ENCODE results near the gene CARMIL3. TPM values are rescaled to one million over a fixed set of nuclear protein-coding genes. Genes with fewer than 3 reads are reported as not detected.
A peak's percentile ranks its signal among the peaks of the same experiment; 100 is the strongest.

Gene CARMIL3
- total RNA-seq, 1 donor from 2014 or later = 108 TPM

DNA sequence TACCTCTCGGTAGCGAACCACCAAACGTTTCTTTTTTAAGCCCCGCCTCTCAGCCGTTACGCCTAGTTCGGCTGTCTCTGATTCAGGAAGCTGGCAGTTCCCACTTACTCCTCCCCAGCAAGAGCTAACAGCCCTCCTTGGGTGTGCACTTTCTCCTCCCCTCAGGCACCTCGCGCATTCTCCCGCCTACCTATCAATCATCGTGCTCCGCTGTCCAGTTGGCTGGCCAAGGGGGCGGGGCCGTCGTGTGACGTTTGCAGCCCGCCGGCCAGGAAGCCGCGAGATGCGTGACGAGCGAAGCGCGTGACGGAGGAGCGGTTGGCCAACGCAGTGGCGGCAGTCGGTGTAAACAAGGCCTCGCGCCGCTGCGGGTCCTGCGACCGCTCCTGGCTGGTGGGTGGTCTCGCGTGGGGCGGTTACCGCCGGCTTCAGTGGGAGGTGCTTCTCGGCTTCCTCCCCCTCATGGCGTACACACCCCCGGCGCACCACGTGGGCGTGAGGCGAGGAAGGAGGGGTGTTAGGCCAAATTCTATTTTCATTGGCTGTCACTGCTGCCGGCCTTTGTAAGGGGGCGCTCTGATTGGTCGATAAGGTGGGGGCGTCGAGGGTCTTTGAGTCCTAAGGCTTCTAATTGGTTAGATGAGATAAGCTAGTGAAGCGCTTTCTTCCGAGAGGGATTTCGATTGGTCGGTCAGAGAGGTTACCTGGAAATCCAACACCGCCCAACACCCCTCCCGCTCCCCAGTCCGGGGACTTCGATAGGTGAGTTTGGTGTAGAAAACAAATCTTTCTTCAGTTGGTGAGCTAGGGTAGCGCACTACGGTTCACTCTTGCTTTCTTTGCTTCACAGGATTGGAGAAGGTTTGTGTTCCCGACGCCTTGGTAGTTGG is 63.0 kb downstream of the CARMIL3 start, which contains the start of the genes DCAF11 and NRL:
Gene DCAF11 (plus strand): TSS at position 246 of the 890 bp plus-strand sequence. CDS start 818 bp downstream, outside the sequence.
Gene NRL (minus strand): TSS at position 418 of the 890 bp plus-strand sequence. CDS start 32,101 bp downstream, outside the sequence.
- Mint-ChIP-seq H3K27ac (ENCODE audit: unreplicated experiment) (peak within 1 kb of the TSS; percentile 98), H3K4me3 (ENCODE audit: unreplicated experiment) (peak within 1 kb of the TSS; percentile 97), H3K4me1 (ENCODE audit: low read depth, unreplicated experiment) (peaks cover 10% of the 10 kb centered on the region), H3K9me3 (ENCODE audit: unreplicated experiment) (peaks cover 11% of the 10 kb centered on the region), H3K27me3 (ENCODE audit: unreplicated experiment) (peaks cover 6% of the 10 kb centered on the region), H3K36me3 (ENCODE audit: unreplicated experiment) (peaks cover 5% of the 10 kb centered on the region)
- DNase-seq = peak; percentile 99
- no peak for TF ChIP-seq CTCF (IDR thresholded peaks at IDR 0.05; ENCODE audit: partially characterized antibody, unreplicated experiment)

- Mint-ChIP-seq H3K27ac (ENCODE audit: unreplicated experiment) (peak overlapping the region; percentile 98), H3K36me3 (ENCODE audit: unreplicated experiment) (peaks cover 5% of the 10 kb centered on the region), H3K4me1 (ENCODE audit: low read depth, unreplicated experiment) (peaks cover 10% of the 10 kb centered on the region), H3K4me3 (ENCODE audit: unreplicated experiment) (peak overlapping the region; percentile 97), H3K27me3 (ENCODE audit: unreplicated experiment) (peaks cover 6% of the 10 kb centered on the region), H3K9me3 (ENCODE audit: unreplicated experiment) (peaks cover 11% of the 10 kb centered on the region)
- no peak for TF ChIP-seq CTCF (IDR thresholded peaks at IDR 0.05; ENCODE audit: partially characterized antibody, unreplicated experiment)
- DNase-seq = no peak
Measured at GRCh38 chr14:24115422-24116127, 63.8 kb downstream of the CARMIL3 start.

DNA sequence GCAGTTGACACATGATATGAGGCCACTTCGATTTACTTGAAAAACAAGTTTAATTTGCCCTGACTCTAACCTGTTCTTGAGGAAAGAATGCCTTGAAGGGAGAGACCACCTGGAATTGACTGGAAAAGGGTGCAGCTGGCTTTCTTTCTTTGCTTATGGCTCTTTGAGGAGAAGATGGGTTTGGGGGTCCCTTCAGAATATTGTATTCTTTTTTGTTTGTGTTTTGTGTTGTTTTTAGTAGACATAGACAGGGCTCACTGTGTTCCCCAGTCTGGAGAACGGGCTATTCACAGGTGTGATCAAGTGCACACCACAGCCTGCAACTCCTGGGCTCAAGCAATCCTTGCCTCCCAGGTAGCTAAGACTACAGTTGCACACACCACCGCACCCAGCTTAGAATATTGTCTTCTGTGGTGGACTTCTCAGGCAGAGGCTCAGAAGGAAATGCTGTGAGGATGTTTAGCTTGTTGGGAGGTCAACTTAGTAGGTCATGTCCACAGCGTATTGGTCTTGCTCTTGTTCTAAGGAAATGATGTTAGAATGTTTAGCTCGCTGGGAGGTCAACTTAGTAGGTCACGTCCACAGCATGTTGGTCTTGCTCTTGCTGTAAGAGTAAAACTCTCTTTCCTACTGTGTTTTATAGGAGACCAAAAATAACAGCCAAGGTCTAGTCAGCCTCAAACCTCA is 64.5 kb downstream of the CARMIL3 start:
- TF ChIP-seq CTCF (IDR thresholded peaks at IDR 0.05; ENCODE audit: partially characterized antibody, unreplicated experiment) = no peak
- peak overlapping the region; percentile 12 for H3K27ac Mint-ChIP-seq (ENCODE audit: unreplicated experiment)
- peaks cover 6% of the 10 kb centered on the region for H3K27me3 Mint-ChIP-seq (ENCODE audit: unreplicated experiment)
- no peak for DNase-seq
- peaks cover 11% of the 10 kb centered on the region for H3K9me3 Mint-ChIP-seq (ENCODE audit: unreplicated experiment)
- H3K4me1 Mint-ChIP-seq (ENCODE audit: low read depth, unreplicated experiment) = peaks cover 10% of the 10 kb centered on the region
- peak overlapping the region; percentile 97 for H3K4me3 Mint-ChIP-seq (ENCODE audit: unreplicated experiment)
- peaks cover 5% of the 10 kb centered on the region for H3K36me3 Mint-ChIP-seq (ENCODE audit: unreplicated experiment)

DNA sequence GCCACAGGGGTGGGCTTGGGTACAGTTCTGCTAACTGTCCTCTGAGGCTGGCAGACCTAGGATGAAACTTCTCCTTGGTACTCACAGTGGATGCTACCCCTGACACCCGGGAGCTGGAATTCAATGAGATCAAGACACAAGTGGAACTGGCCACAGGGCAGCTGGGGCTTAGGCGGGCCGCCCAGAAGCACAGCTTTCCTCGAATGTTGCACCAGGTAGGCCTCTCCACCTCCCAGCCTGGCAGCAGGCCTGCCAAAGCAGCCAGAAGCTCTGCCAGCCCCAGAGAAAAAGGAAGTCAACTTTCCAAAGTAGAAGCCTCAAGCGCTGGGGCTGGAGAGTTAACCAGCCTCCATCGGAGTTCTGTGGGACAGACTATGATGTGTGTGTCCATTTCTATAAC is 65.4 kb downstream of the CARMIL3 start:
- Mint-ChIP-seq H3K27me3 (ENCODE audit: unreplicated experiment) (peaks cover 8% of the 10 kb centered on the region), H3K4me1 (ENCODE audit: low read depth, unreplicated experiment) (peaks cover 10% of the 10 kb centered on the region), H3K9me3 (ENCODE audit: unreplicated experiment) (peaks cover 11% of the 10 kb centered on the region), H3K27ac (ENCODE audit: unreplicated experiment) (no peak overlapping the region), H3K36me3 (ENCODE audit: unreplicated experiment) (peaks cover 5% of the 10 kb centered on the region), H3K4me3 (ENCODE audit: unreplicated experiment) (no peak overlapping the region)
- no peak for TF ChIP-seq CTCF (IDR thresholded peaks at IDR 0.05; ENCODE audit: partially characterized antibody, unreplicated experiment)
- DNase-seq = no peak

Other genes with a start within 250 kb of the CARMIL3 start
- 6.1 TPM for gene DHRS4, start 98.2 kb upstream of the CARMIL3 start, total RNA-seq (ENCODE audit: unreplicated experiment)
- 10.4 TPM for gene DHRS4L2, start 63.1 kb upstream of the CARMIL3 start, total RNA-seq (ENCODE audit: unreplicated experiment)
- 0.44 TPM for gene CPNE6, start 19.6 kb downstream of the CARMIL3 start, total RNA-seq (ENCODE audit: unreplicated experiment)
- gene PCK2, start 42.3 kb downstream of the CARMIL3 start, total RNA-seq (ENCODE audit: unreplicated experiment) = 99.9 TPM
- 54.1 TPM for gene DCAF11, start 62.8 kb downstream of the CARMIL3 start, total RNA-seq (ENCODE audit: unreplicated experiment)
- gene NRL, start 62.9 kb downstream of the CARMIL3 start, total RNA-seq (ENCODE audit: unreplicated experiment) = 3.7 TPM
- 0.66 TPM for gene FITM1, start 78.7 kb downstream of the CARMIL3 start, total RNA-seq (ENCODE audit: unreplicated experiment)
- gene PSME1, start 84.2 kb downstream of the CARMIL3 start, total RNA-seq (ENCODE audit: unreplicated experiment) = 35.7 TPM
- gene EMC9, start 89.6 kb downstream of the CARMIL3 start, total RNA-seq (ENCODE audit: unreplicated experiment) = 18.1 TPM
- 58.9 TPM for gene PSME2, start 94.6 kb downstream of the CARMIL3 start, total RNA-seq (ENCODE audit: unreplicated experiment)
- 88.2 TPM for gene RNF31, start 95.5 kb downstream of the CARMIL3 start, total RNA-seq (ENCODE audit: unreplicated experiment)
- 31.0 TPM for gene IRF9, start 109.3 kb downstream of the CARMIL3 start, total RNA-seq (ENCODE audit: unreplicated experiment)
- gene REC8, start 120.1 kb downstream of the CARMIL3 start, total RNA-seq (ENCODE audit: unreplicated experiment) = 136 TPM
- gene IPO4, start 136.8 kb downstream of the CARMIL3 start, total RNA-seq (ENCODE audit: unreplicated experiment) = 25.5 TPM
- 35.0 TPM for gene TM9SF1, start 143.4 kb downstream of the CARMIL3 start, total RNA-seq (ENCODE audit: unreplicated experiment)
- gene TSSK4, start 153.7 kb downstream of the CARMIL3 start, total RNA-seq (ENCODE audit: unreplicated experiment) = not detected
- 32.4 TPM for gene CHMP4A, start 161.5 kb downstream of the CARMIL3 start, total RNA-seq (ENCODE audit: unreplicated experiment)
- 25.5 TPM for gene MDP1, start 164.1 kb downstream of the CARMIL3 start, total RNA-seq (ENCODE audit: unreplicated experiment)
- gene NEDD8, start 180.4 kb downstream of the CARMIL3 start, total RNA-seq (ENCODE audit: unreplicated experiment) = 169 TPM
- gene GMPR2, start 180.9 kb downstream of the CARMIL3 start, total RNA-seq (ENCODE audit: unreplicated experiment) = 55.8 TPM
- gene TINF2, start 190.6 kb downstream of the CARMIL3 start, total RNA-seq (ENCODE audit: unreplicated experiment) = 67.0 TPM
- 4.2 TPM for gene TGM1, start 211.2 kb downstream of the CARMIL3 start, total RNA-seq (ENCODE audit: unreplicated experiment)
- gene RABGGTA, start 219.6 kb downstream of the CARMIL3 start, total RNA-seq (ENCODE audit: unreplicated experiment) = 30.3 TPM
- 25.1 TPM for gene DHRS1, start 247.8 kb downstream of the CARMIL3 start, total RNA-seq (ENCODE audit: unreplicated experiment)
- 29.2 TPM for gene NOP9, start 247.8 kb downstream of the CARMIL3 start, total RNA-seq (ENCODE audit: unreplicated experiment)

Measured in glutamatergic neuron (in vitro differentiated cells).